K562 (cell line): Measurements from ENCODE around the gene DNAJC25. TPM values are rescaled to one million over a fixed set of nuclear protein-coding genes. Genes with fewer than 3 reads are reported as not detected.
A peak's percentile ranks its signal among the peaks of the same experiment; 100 is the strongest.

ENCODE experiments used
- ARID1B ChIP-seq: fragments of 450-650 bp; IDR thresholded peaks from 2 replicates; pipeline ENCODE4 v1.6.1; 2016; ENCODE audit warnings: antibody characterized with exemption, mild to moderate bottlenecking, inconsistent platforms
- CCAR2 ChIP-seq: fragments of 200-400 bp; formaldehyde crosslinking; IDR thresholded peaks from 2 replicates; pipeline ENCODE4 v1.6.1; 2017; ENCODE audit warnings: mild to moderate bottlenecking, low read depth, low read length
- CHD2 ChIP-seq: IDR thresholded peaks from 2 replicates; pipeline ENCODE4 v1.6.1; 2011; ENCODE audit warnings: low read depth, low read length
- GATAD2B ChIP-seq: fragments of 450-650 bp; IDR thresholded peaks from 2 replicates; pipeline ENCODE4 v1.6.1; 2017; ENCODE audit warnings: mild to moderate bottlenecking, borderline replicate concordance
- IRF2 ChIP-seq: sonication (generic); formaldehyde crosslinking; IDR thresholded peaks from 2 replicates; pipeline ENCODE4 v1.8.1; 2022; ENCODE audit warnings: mild to moderate bottlenecking, missing genetic modification reagents
- NFXL1 ChIP-seq: fragments of 450-650 bp; formaldehyde crosslinking; IDR thresholded peaks from 2 replicates; pipeline ENCODE4 v1.4.0; 2021; ENCODE audit warnings: mild to moderate bottlenecking
- REST ChIP-seq, 2 experiments: fragments of 450-650 bp; formaldehyde crosslinking in 1 of 2; IDR thresholded peaks; 2 replicates each; pipeline versions ENCODE4 v1.4.0 to v1.6.1; 2014 to 2020; ENCODE audit warnings: mild to moderate bottlenecking in 2 of 2, borderline replicate concordance in 1 of 2, low read depth in 1 of 2
- SRSF9 ChIP-seq: fragments of 200-400 bp; formaldehyde crosslinking; IDR thresholded peaks from 2 replicates; pipeline ENCODE4 v1.6.1; 2017; ENCODE audit warnings: low read depth, low read length, borderline replicate concordance
- ZBTB5 ChIP-seq: fragments of 450-650 bp; IDR thresholded peaks from 2 replicates; pipeline ENCODE4 v1.6.1; 2017; ENCODE audit warnings: antibody characterized with exemption
- polyA plus RNA-seq, 8 experiments: library from polyadenylated mRNA; depleted of rRNA in 4 of 8; stranded (reverse) in 5 of 8; unstranded in 3 of 8; fragments of >200 nt; fragmentation: Nextera tagmentation in 2 of 8; fragmentation: Illumina TruSeq in 1 of 8; extraction: Ambion mirVana in 2 of 8; extraction: Trizol in 1 of 8; gene quantifications; 2 replicates each; pipeline versions ENCODE4 v1.2.1 to v1.2.3, GENCODE V29; 2011 to 2014; ENCODE audit warnings: inconsistent platforms in 1 of 8, missing spikeins in 1 of 8
- total RNA-seq, 7 experiments: library from RNA; depleted of rRNA in 6 of 7; stranded (reverse); fragments of >200 nt in 6 of 7; fragmentation: Illumina TruSeq in 2 of 7; extraction: Trizol in 2 of 7; gene quantifications; 2 replicates each; pipeline versions ENCODE4 v1.2.1 to v1.2.3, GENCODE V29; 2011 to 2021; ENCODE audit warnings: low replicate concordance in 1 of 7

Gene DNAJC25
- total and polyA plus RNA-seq, 9 of the 15 experiments (the other 6 are each of a cell fraction or from before 2014, with no cell fraction given), result 3.7 to 11.2 (median 7.1) TPM

- TF ChIP-seq REST (IDR thresholded peaks at IDR 0.05; ENCODE audit: borderline replicate concordance), result peak; percentile 39
- TF ChIP-seq REST (CRISPR knock-in tag; IDR thresholded peaks at IDR 0.05; ENCODE audit: low read depth), result peak; percentile 73; the same call in 1 of the 2 replicates
- TF ChIP-seq CHD2, result no peak
- no peak for TF ChIP-seq ZBTB5
- no peak for TF ChIP-seq ARID1B
- no peak for TF ChIP-seq NFXL1 (CRISPR knock-in tag)
- TF ChIP-seq SRSF9, result no peak
- no peak for TF ChIP-seq CCAR2
- no peak for TF ChIP-seq GATAD2B
- TF ChIP-seq IRF2 (CRISPR knock-in tag), result no peak
Observed at GRCh38 chr9:111631214-111631971, at the start of gene DNAJC25 (continued).
